Measurements from ENCODE around the gene UTP14C. TPM values are rescaled to one million over a fixed set of nuclear protein-coding genes. Genes with fewer than 3 reads are reported as not detected.

Gene UTP14C
- total RNA-seq, 1 donor from 2014 or later: 5.9 TPM

DNA sequence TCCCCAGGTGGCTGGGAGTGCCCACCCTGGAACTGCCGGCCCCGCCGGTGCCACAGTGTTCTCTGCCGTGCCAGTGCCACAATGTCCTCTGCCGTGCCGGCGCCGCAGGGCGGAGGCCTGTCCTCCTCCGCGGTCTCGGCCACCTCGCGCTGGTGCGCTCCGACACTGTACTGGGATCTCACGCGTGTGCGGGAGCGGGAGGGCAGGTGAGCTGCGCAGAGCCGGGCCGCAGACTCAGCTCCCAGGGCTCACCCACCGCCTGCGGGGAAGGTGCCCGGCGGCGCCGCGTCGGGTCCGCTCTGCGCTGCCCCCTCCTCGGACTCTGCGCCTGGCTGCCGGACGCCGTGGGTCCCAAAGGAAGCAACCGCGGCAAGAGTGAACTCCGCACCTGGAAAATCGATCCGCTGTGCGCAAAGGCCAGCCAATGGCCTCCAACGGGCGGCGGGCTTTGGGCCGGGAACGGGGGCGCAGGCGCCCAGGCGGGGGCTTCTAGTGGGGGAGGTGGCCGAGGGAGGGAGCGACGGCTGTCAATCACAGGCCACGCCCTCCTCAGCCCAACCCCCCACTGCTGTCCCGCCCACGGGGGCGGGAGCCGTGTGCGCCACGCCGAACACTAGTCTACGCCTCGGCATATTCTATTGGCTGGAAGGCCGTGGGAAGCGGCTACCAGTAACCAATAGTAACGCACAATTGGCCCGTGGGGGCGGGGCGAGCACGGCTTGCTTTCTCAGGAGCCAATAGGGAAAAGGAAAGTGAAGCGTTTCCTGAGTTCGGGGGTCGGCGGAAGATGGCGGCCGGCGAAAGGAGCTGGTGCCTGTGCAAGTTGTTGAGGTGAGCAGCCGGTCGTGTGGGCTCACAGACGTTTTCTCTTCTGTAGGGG, 12.6 kb upstream of the UTP14C start, which contains the start of gene ALG11:
TSS of gene ALG11 (plus strand) at position 767 of the 880 bp plus-strand sequence. CDS start at position 788, 21 bp downstream.
- intact Hi-C loops (cut with DNase I): no loop called here
- peak within 1 kb of the TSS; percentile 78 for H3K27ac ChIP-seq
- peak within 1 kb of the TSS; percentile 73 to 78 for H3K4me3 ChIP-seq
- TF ChIP-seq, protein P1, sequence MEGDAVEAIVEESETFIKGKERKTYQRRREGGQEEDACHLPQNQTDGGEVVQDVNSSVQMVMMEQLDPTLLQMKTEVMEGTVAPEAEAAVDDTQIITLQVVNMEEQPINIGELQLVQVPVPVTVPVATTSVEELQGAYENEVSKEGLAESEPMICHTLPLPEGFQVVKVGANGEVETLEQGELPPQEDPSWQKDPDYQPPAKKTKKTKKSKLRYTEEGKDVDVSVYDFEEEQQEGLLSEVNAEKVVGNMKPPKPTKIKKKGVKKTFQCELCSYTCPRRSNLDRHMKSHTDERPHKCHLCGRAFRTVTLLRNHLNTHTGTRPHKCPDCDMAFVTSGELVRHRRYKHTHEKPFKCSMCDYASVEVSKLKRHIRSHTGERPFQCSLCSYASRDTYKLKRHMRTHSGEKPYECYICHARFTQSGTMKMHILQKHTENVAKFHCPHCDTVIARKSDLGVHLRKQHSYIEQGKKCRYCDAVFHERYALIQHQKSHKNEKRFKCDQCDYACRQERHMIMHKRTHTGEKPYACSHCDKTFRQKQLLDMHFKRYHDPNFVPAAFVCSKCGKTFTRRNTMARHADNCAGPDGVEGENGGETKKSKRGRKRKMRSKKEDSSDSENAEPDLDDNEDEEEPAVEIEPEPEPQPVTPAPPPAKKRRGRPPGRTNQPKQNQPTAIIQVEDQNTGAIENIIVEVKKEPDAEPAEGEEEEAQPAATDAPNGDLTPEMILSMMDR (IDR thresholded peaks at IDR 0.05): no peak
- TF ChIP-seq POLR2AphosphoS5 (IDR thresholded peaks at IDR 0.05; ENCODE audit: insufficient read depth in 1 of 2, low read depth in 1 of 2): peak; percentile 74 to 93
- H3K4me1 ChIP-seq: peaks cover 19% of the 10 kb centered on the region
- peak in 1 of 2 donors; percentile 98 for DNase-seq (ENCODE audit: extremely low spot score in 2 of 2)
- H3K36me3 ChIP-seq: no peaks in the 10 kb centered on the region
- H3K27me3 ChIP-seq: no peaks in the 10 kb centered on the region
- H3K9me3 ChIP-seq: no peaks in the 10 kb centered on the region

DNA sequence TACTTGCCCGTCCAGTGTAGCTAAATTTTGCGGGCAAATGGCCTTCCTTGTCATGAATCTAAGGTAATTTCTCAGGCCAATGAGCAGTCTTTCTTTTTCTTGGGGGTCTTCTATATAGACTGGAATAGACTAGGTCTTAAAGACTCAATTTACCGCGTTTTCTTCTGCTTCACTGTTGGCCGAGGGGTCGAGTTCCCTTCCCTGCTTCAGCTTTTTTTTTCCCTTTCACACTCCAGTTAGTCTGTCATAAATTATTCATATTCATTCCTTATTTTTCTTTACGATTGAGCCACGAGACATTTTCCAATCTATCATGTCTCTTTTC, 12.0 kb upstream of the UTP14C start:
- DNase-seq (ENCODE audit: extremely low spot score in 2 of 2): no peak
- TF ChIP-seq POLR2A (IDR thresholded peaks at IDR 0.05): no peak
- TF ChIP-seq, protein P1 (IDR thresholded peaks at IDR 0.05): no peak
- no peak for TF ChIP-seq POLR2AphosphoS5 (IDR thresholded peaks at IDR 0.05; ENCODE audit: insufficient read depth in 1 of 2, low read depth in 1 of 2)
- H3K4me3 ChIP-seq: peak overlapping the region; percentile 73 to 78
- H3K9me3 ChIP-seq: no peaks in the 10 kb centered on the region
- peaks cover 19% of the 10 kb centered on the region for H3K4me1 ChIP-seq
- H3K27me3 ChIP-seq: no peaks in the 10 kb centered on the region
- H3K36me3 ChIP-seq: no peaks in the 10 kb centered on the region
- intact Hi-C loops (cut with DNase I): no loop called here
- H3K27ac ChIP-seq: peak overlapping the region; percentile 68

DNA sequence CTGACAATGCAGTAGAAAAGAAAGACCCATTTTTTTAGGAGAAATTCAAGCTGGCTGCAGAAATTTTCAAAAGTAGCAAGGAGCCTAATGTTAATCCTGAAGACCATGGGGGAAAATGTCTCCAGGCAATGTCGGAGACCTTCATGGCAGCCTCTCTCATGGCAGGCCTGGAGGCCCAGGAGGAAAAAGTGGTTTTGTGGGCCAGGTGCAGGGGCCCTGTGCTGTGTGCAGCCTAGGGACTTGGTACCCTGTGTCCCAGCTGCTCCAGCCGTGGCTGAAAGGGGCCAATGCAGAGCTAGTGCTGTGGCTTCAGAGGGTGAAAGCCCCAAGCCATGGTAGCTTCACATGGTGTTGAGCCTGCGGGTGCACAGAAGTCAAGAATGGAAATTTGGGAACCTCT, 8.2 kb upstream of the UTP14C start:
- peaks cover 19% of the 10 kb centered on the region for H3K4me1 ChIP-seq
- H3K27me3 ChIP-seq: no peaks in the 10 kb centered on the region
- H3K27ac ChIP-seq: no peak overlapping the region
- DNase-seq (ENCODE audit: extremely low spot score in 2 of 2): no peak
- H3K36me3 ChIP-seq: peaks cover 0 to 15% of the 10 kb centered on the region in 2 donors
- TF ChIP-seq, protein P1 (IDR thresholded peaks at IDR 0.05): no peak
- no peak for TF ChIP-seq POLR2A (IDR thresholded peaks at IDR 0.05)
- TF ChIP-seq POLR2AphosphoS5 (IDR thresholded peaks at IDR 0.05; ENCODE audit: insufficient read depth in 1 of 2, low read depth in 1 of 2): no peak
- intact Hi-C loops (cut with DNase I): no loop called here
- H3K9me3 ChIP-seq: no peaks in the 10 kb centered on the region
- H3K4me3 ChIP-seq: no peak overlapping the region

DNA sequence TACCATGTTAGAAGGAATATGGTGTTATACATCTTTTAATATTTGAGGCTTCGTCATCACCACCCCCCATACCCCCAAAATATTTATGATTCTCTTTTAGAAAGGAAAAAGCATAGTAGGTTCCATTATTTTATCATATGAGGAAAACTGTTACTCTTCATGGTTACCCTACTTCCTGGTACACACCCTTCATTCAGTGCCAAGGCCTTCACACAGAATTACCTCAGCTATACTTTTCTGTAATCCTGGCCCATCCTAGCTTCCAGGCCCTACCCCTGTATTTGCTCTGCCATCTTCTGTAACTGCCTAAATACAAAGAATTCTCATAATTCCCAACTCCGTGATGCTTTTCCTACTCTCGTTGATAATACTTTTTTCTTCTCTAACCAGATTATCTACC, 4.3 kb upstream of the UTP14C start:
- no peak overlapping the region for H3K4me3 ChIP-seq
- TF ChIP-seq, protein P1 (IDR thresholded peaks at IDR 0.05): no peak
- TF ChIP-seq POLR2AphosphoS5 (IDR thresholded peaks at IDR 0.05; ENCODE audit: insufficient read depth in 1 of 2, low read depth in 1 of 2) (no peak), POLR2A (IDR thresholded peaks at IDR 0.05) (no peak)
- peaks cover 0 to 18% of the 10 kb centered on the region in 2 donors for H3K36me3 ChIP-seq
- no peaks in the 10 kb centered on the region for H3K27me3 ChIP-seq
- intact Hi-C loops (cut with DNase I): no loop called here
- H3K27ac ChIP-seq: no peak overlapping the region
- no peaks in the 10 kb centered on the region for H3K9me3 ChIP-seq
- DNase-seq (ENCODE audit: extremely low spot score in 2 of 2): no peak
- H3K4me1 ChIP-seq: no peaks in the 10 kb centered on the region

DNA sequence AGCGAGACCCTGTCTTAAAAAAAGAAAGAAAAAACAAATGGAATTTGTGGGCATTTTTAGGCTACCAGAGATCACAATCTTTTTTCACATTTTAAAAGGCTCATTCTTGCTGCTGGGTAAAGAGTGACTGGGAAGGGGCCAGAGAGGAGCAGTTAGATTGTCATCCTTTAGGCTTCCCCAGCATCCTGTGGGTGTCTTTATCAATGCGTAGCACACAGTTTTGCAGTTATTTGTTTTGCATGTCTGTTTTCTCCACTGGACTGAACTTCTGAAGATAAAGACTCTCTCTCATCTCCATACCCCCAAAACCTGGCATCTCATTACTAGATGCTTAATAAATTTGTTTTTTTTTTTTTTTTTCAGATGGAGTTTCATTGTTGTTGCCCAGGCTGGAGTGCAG, 2.1 kb upstream of the UTP14C start:
- TF ChIP-seq, protein P1 (IDR thresholded peaks at IDR 0.05): no peak
- TF ChIP-seq POLR2A (IDR thresholded peaks at IDR 0.05) (no peak), POLR2AphosphoS5 (IDR thresholded peaks at IDR 0.05; ENCODE audit: insufficient read depth in 1 of 2, low read depth in 1 of 2) (no peak)
- Histone ChIP-seq H3K9me3 (no peaks in the 10 kb centered on the region), H3K27me3 (no peaks in the 10 kb centered on the region), H3K4me3 (no peak overlapping the region), H3K36me3 (peaks cover 0 to 22% of the 10 kb centered on the region in 2 donors), H3K27ac (no peak overlapping the region), H3K4me1 (no peaks in the 10 kb centered on the region)
- no peak for DNase-seq (ENCODE audit: extremely low spot score in 2 of 2)
- intact Hi-C loops (cut with DNase I): no loop called here

All from vagina (tissue), 2 donors.